HL-60/S4 treated with retinoic acid at 250 ng/mL for 4 days and 3 days (cell line): ENCODE measurements around the gene SLC38A6.
"Not testable (repeated sequence)": the region's sequence is repeated elsewhere in the genome, so short reads cannot be mapped to it uniquely, and the experiment has no call there.

ENCODE experiments used
- in situ Hi-C: fragments of 300-500 bp; cut with MboI; formaldehyde crosslinking; loops from 2 replicates; pipeline ENCODE4 v1.7.0; 2022; ENCODE audit warnings: low sequenced_read_pairs

Gene SLC38A6

DNA sequence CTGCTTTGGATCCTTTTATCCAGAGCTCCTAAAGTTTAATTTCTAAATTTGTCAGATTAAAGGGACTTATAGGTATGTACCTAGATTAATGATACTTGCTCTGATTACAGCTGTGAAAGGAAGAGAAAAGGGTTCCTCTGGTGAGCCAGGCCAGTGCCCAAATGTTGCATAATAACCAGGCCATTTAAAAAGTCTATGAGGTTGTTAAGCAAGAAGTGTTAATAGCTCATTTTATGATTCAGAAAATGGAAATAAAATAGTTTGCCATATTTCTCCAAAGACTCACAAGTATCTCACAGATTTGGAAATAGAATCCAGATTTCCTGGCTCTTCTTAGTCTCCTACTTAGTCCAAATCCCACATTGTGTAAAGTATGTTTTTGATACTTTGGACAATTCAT, 67.6 kb downstream of the SLC38A6 start:
- in situ Hi-C loops = no loop called here

DNA sequence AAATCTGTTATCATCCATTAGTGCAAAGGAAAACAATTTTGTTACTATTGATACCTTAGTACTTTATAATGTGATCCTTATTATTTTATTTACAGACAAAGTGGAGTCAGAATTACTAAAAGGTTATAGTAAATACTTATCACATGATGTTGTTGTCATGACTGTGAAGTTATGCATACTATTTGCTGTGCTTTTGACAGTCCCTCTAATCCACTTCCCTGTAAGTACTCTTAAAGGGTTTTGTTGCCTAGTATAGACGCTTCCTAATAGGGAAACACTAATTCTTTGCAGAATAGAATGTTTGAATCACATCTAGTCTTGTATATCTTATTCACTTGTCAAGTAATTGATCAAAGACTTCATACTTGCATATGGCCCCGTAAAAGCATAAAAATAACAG, 69.4 kb downstream of the SLC38A6 start:
- in situ Hi-C loops = no loop called here

DNA sequence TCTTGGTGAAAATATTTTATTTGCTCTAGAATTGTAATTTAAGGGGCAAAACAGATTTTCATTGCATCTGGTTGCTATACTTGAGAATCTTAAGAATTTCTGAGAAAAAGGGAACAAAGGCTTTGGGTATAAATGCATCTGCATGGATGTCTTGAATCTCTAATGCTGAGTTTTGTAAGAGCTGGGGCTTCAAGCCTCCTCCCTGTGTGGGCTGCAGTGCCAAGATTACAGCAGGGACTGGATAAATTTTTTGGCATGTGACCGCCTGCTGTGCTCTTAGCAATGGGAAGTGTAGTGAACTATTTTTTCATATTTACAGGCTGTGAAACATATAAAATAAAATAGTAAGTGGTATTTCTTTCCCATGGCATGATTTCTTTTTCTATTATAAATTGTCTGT, 70.0 kb downstream of the SLC38A6 start:
- in situ Hi-C loops = no loop called here

DNA sequence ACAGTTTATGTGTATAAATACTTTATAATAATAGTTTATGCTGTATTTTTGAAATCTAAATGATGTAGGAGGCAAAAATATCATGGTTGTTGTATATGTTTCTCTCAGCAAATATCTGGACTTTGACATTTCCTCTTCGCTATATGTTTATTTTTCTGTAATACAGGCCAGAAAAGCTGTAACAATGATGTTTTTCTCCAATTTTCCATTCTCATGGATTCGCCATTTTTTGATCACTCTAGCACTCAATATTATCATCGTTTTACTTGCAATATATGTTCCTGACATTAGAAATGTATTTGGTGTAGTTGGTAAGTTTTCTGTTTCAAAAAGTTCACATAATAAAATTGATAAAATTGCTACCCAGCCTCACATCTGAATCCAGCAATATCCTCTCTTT, 70.6 kb downstream of the SLC38A6 start:
- in situ Hi-C loops = no loop called here

DNA sequence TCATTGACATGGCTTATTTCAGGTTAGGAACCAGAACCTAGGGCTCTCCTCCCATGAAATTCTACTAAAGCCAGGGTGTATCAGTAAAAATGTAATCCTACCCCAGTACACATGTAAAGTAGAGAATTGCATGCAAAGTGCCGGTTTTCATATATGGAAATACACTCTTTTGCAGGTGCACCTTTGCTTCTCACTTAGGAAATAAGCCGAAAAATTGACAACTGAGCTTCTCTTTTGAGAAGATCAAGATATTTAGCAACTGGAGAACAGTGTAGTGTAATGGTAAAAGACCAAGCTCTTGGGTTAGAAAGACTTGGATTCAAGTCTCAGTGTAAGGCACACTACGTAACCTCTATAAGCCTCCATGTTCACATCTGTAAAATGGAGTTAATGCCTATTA, 82.4 kb downstream of the SLC38A6 start:
- in situ Hi-C loops = no loop called here

DNA sequence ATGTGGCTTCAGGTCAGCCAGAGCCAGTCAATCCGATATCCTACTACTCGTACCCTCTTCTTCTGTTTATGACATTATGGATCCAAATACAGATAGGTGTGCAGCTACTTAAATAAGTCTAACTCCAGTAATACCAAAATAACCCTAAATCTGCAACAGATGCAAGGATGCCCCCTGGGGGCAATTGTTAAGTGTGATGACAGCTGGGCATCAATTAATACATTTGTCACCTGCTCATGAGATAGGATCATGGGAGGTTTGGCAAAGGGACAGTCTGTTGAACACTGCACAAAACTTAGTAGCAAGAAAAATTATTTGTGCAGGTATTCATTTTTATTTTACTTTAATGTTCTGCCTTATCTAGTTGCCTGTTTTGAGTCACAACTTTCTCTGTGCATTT, 83.2 kb downstream of the SLC38A6 start:
- in situ Hi-C loops = no loop called here

DNA sequence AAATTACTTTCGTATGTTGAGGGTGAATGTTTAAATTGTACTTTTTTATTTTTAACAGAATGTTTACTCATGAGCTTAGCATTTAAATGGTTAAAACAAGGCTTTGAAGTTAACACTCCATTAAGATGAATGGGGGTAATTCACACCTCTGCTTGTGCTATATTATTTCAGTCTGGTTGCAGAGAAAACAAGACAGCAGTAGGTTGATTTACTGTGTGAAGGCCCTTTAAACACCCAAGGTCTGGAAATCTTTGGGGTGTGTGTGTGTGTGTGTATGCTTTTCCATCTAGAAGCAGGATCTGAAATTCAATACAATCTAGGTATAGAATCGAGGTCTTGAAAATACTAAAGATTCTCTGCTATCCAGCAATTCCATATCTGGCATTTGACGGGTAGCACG, 83.8 kb downstream of the SLC38A6 start:
- in situ Hi-C loops = no loop called here

DNA sequence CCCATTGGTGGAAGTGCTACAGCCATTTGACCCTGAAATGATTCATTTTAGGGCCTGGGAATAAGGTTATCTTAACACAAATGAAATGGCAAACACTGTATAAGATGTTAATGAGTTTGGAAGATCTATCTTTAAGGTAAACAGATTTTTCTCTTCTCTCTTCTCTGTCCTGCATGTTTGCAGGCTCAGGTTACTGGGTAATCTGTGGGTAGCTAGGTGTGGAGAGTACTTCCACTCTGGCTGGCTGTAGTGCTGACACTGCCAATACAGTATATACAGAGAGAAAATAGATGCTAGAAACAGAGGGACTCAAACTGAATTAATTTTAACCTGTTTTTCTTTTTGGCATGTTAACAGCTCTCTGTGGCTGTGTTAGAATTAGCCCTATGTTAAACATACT, 84.6 kb downstream of the SLC38A6 start:
- in situ Hi-C loops = no loop called here

DNA sequence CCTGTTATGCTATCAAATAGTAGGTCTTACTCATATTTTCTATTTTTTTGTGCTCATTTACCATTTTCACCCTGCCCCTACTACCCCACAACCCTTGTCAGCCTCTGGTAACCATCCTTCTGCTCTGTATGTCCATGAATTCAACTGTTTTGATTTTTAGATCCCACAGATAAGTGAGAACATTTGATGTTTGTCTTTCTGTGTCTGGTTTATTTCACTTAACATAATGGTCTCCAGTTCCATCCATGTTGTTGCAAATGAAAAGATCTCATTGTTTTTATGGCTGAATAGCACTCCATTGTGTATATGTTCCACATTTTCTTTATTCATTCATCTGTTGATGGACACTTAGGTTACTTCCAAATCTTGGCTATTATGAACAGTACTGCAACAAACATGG, 91.4 kb downstream of the SLC38A6 start:
- in situ Hi-C loops = not testable (repeated sequence)

DNA sequence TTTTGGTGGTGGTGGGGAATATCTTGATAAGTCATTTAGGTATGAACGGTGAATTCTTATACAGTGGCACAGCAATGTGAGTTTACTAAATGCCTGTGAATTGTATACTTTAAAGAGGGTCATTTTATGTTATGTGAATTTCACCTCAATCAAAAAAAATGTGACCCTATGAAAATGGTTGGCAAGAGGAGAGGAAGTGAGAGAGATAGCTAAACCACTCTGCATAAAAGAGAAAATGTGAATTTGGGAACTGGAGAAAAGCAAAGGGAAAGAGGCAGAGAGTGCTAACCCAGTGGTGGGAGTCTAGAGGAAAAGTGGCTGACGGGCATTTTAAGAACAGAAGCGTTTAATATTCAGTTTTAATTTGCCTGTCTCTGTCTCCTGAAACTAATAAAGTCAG, 93.8 kb downstream of the SLC38A6 start:
- in situ Hi-C loops = no loop called here

DNA sequence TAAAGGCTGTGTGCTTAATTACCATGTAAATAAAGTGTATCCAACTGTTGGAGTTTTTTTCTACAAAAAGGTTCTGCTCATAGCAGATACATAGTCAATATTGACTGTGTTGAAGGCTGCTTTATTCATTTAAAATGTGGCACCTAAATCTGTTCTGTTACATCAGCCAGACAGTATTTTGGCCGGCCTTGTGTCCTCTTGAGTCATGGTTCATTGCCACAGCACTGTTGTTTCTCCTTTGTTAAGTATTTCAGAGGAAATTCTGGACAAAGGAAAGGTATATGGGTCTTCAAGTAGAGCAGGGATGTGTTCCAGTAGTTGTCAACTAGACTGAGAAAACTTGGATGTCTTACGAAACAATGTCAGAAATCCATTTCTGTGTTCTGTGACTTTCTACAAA, 95.5 kb downstream of the SLC38A6 start:
- in situ Hi-C loops = no loop called here

DNA sequence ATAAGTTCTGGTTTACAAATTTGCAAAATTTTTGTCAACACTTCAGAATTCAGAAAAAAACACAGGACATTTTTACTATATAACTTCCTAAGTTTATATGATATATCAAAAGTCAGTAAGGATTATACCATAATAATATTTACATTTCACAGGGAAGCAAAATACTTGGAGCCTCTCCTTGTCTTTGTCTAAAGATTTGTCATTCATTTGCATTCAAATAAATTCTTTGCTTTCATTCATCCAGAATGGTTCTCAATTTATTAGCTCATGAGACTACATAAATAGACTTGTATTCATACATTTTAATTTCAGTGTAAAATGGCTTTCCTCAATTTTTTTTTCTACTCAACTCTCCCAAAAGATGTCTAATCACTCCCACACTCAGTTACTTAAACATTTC, 96.4 kb downstream of the SLC38A6 start:
- in situ Hi-C loops = no loop called here

DNA sequence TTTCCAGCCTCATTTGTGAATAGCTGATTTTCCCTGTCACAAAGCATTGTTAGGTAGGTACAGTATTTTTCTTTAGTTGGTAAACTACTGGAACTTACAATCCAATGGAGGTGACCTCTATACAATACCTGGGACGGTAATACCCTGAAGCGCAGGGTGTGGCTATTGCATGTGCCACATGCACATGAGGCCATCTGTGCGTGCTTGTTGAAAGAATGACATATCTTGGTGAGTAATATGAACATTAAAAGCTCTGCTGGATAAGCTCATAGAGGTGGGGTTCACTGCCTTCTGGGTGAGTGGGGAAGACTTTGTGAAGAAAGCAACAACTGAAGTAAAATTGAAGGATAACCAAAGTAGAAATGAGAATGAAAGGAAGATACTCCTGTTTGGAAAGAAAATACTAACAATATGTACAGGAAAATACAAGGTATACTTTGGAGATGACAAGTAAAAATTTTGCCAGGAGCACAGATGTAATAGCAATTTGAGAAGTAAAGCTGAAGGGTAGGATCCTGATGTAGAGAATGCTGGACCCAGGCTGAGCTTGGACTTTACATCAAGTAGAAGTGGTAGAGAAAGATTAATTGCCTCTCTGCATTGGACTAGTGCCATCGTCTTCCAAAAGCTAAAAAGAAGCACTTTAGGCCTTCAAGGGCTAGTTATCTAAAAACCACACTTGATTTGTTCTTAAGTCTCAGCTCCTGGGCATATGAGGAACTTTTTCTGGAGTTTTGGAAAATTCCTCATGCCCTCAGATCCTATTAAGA, 97.1 kb downstream of the SLC38A6 start:
- in situ Hi-C loops = no loop called here

DNA sequence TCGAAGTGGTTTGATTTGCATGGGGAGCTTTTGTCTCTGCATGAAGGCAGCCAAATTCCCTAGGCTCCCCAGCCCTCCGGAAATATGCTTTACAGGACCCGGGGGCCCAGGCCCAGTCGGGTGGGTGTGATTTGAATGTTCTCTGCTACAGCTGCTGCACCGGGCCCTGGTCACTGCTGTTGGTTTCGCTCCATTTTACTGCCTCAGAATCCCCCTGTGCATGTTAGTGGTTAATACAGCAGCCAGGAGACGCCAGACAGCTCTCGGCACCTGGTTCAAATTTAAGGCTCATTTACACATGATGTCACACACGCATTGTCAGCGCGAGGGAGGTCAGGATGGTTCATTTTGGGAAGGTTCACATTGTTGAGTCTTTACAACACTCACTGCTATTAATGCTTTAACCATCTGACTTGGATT, 99.6 kb downstream of the SLC38A6 start:
- in situ Hi-C loops = no loop called here

DNA sequence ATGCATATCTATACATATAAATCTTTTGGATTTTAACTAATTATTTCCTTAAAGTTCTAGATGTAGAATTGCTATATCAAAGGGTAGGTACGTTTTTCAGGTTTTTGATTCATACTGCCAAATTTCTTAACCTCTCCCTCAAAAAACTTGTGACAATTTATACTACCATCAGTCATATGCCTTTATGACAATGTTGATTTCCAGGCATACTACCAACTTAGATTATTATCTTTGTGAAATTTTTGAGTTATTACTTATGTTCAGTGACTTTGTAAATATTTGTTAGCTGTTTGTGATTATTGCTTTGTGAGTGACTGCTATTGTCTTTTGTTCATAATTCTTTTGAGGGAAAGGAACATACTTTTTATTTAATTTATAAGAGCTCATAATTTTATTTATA, 107.0 kb downstream of the SLC38A6 start:
- in situ Hi-C loops = no loop called here

DNA sequence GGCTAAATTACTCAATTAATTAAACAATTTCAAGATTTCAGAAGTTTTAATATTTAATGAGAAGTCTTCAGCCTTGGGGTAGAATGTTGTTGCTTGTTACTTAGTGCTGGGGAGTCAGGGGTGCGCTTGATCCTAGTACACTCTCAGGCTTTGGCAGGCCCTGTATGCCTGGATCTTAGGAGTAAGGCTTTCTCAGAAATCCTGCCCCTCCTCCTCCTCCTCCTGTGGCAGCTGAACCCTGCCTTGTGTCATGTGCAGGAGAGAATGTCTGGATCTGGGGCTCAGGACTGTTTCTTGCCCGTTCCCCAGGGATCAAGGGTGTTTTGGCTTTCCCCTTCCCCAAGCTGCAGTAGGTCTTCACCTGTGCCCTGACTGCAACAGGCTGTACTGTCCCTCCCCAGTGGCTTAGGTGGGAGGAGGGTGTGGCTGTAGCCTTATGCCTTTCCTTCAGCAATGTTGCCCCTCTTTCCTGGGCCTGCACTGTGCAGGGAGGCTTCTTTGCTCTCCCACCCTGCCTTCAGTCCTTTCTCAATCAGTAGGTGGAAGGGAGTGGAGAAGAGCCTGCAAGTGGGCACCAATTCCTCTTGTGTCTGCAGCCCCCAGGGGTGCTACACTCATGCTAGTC, 108.2 kb downstream of the SLC38A6 start:
- in situ Hi-C loops = no loop called here

DNA sequence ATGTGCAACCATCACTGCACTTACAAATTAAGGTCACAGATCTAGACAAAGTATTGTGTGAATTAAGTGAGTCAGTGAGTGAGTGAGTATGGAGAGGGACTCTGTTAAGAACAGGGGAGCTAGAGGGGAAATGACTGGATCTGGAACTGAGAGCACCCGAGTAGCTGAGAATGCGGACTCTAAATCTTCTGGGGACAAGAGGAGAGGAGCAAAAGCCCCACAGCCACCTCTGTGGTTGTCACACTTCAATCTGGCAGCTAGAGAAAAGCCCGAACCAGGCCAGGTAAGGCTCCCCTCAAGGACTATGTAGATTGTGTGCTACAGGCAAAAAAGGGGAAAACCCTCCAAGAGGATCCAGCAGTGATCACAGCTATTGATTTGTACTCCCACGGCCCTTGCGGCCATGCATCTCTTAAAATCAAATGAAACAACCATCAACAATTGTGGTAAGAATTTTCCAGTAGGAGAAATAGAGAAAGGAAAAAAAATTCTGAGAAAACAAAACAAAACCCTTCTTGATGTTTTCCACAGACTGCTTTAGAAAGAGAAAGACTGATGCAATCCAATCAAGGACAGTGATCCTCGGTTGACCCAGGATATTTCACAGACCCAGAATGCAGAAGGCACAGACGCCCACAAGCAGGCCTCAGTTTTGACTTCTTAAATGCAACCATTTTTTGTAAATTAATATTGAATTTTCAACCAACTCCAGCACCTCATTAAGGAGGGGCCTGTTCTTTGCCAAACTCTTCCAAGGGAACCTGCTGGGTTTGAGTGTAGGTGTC, 109.6 kb downstream of the SLC38A6 start:
- in situ Hi-C loops = no loop called here

DNA sequence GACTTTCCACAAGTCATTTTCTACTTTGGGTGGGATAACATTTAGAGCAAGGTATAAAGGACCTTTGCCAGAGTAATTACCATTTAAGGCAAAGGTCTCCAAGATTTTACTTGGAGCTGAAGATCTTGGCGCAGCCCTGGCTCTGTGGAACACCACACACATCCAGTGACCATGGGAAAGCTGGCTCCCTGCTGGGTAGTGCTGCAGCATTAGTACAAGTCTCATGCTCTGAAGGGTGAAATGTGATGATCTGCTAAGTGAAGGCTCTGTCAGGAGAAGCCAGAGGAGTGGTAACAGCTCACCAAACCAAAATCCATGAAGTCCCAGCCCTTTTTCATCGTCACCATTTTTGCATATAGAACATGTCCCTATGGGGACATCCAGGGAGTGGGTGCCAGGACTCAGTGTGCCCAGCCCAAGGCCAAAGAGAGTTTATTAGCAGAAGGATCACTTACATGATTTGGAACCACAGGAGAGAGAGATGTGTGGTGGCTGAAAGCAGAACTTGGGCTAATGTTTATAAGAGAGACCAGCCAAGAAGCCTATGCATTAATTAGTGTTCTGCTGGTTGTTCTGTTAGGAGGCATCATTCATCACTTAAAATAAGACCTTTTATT, 110.7 kb downstream of the SLC38A6 start:
- in situ Hi-C loops = no loop called here

DNA sequence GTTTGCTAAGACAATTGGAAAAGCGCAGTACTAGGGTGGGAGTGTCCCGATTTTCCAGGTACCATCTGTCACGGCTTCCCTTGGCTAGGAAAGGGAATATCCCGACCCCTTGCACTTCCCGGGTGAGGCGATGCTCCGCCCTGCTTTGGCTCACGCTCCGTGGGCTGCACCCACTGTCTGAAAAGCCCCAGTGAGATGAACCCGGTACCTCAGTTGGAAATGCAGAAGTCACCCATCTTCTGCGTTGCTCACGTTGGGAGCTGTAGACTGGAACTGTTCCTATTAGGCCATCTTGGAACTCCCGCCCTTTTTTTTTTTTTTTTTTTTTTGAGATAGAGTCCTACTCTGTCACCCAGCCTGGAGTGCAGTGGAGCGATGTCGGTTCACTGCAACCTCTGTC, 117.1 kb downstream of the SLC38A6 start:
- in situ Hi-C loops = not testable (repeated sequence)

DNA sequence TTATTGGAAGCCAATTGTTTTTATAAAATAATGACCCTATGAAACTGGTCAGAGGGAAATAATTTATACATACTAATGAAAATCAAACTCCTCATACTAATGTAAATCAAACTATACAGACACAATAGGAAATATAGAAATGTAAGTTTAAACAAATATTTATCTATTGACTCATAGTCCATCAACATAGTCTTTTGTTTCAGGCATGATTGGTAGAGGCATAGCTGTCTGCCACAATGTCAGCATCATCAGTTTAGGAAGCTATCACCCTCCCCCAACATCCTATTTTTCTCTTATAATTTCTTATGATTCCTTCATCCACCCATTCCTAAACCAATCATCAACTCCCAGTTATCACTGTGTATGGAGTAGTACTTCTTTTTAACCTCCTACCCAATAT, 117.7 kb downstream of the SLC38A6 start:
- in situ Hi-C loops = no loop called here

DNA sequence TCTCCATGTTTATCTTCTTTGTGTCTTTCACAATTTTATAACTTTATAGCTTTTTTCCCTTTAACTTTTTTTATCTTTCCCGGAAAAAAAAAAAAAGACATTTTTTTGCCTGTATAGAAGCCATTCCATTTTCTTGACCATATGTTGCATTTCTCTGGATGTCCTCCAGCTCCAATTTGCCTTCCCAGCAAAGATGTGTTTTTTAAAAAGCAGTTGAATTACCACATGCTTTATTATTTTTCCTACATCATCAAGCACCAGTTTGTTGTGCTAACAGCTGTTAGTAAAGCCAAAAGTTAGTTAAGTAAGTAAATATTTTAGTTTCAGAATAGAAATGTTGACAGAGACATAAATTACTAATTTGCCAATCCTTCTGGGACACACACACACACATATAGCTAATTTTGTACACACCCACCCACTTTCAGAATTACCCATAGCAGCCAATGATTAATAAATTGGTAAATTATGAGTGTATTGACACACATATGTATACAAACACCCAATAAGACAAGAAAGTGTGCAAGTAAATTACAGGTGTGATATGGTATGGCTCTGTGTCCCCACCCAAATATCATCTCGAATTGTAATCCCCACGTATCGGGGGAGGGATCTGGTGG, 118.3 kb downstream of the SLC38A6 start:
- in situ Hi-C loops = no loop called here
